Measurements from ENCODE around the gene FOXL3. TPM values are rescaled to one million over a fixed set of nuclear protein-coding genes. Genes with fewer than 3 reads are reported as not detected.

FOXL3 gene
- total RNA-seq, 1 experiment from 2014 or later: not detected

DNA sequence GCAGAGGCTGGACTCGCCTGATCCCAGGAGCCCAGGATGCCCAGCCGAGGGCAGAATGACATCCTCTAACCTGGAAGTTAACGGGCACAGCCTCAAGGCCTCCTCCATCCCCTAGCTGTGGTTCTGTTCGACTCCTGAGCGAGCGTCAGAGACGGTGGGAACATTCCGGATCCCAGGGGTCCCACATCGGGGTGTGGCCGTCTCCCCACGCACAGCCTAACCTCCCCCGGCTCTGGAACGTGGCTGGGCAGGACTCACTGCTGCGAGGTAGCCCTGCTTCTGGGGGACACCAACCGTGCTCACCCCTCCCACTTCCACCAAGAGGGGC, 8.4 kb downstream of the FOXL3 start (continued):
- TF ChIP-seq, protein P1, sequence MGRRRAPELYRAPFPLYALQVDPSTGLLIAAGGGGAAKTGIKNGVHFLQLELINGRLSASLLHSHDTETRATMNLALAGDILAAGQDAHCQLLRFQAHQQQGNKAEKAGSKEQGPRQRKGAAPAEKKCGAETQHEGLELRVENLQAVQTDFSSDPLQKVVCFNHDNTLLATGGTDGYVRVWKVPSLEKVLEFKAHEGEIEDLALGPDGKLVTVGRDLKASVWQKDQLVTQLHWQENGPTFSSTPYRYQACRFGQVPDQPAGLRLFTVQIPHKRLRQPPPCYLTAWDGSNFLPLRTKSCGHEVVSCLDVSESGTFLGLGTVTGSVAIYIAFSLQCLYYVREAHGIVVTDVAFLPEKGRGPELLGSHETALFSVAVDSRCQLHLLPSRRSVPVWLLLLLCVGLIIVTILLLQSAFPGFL (CRISPR knock-in tag; IDR thresholded peaks at IDR 0.05; ENCODE audit: borderline replicate concordance): no peak
- TF ChIP-seq, protein P2, sequence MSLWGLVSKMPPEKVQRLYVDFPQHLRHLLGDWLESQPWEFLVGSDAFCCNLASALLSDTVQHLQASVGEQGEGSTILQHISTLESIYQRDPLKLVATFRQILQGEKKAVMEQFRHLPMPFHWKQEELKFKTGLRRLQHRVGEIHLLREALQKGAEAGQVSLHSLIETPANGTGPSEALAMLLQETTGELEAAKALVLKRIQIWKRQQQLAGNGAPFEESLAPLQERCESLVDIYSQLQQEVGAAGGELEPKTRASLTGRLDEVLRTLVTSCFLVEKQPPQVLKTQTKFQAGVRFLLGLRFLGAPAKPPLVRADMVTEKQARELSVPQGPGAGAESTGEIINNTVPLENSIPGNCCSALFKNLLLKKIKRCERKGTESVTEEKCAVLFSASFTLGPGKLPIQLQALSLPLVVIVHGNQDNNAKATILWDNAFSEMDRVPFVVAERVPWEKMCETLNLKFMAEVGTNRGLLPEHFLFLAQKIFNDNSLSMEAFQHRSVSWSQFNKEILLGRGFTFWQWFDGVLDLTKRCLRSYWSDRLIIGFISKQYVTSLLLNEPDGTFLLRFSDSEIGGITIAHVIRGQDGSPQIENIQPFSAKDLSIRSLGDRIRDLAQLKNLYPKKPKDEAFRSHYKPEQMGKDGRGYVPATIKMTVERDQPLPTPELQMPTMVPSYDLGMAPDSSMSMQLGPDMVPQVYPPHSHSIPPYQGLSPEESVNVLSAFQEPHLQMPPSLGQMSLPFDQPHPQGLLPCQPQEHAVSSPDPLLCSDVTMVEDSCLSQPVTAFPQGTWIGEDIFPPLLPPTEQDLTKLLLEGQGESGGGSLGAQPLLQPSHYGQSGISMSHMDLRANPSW (CRISPR knock-in tag; conservative IDR thresholded peaks at IDR 0.05; ENCODE audit: low read depth): no peak
- TF ChIP-seq EMX1 (CRISPR knock-in tag; IDR thresholded peaks at IDR 0.05): no peak
- no peak for TF ChIP-seq ELF4 (CRISPR knock-in tag; IDR thresholded peaks at IDR 0.05; ENCODE audit: low read depth)
- TF ChIP-seq OVOL2 (CRISPR knock-in tag; IDR thresholded peaks at IDR 0.05; ENCODE audit: borderline replicate concordance): no peak
- no peak for TF ChIP-seq JUN (CRISPR knock-in tag; IDR thresholded peaks at IDR 0.05)
- TF ChIP-seq MXD4 (CRISPR knock-in tag; IDR thresholded peaks at IDR 0.05; ENCODE audit: borderline replicate concordance): no peak
- TF ChIP-seq, protein P3, sequence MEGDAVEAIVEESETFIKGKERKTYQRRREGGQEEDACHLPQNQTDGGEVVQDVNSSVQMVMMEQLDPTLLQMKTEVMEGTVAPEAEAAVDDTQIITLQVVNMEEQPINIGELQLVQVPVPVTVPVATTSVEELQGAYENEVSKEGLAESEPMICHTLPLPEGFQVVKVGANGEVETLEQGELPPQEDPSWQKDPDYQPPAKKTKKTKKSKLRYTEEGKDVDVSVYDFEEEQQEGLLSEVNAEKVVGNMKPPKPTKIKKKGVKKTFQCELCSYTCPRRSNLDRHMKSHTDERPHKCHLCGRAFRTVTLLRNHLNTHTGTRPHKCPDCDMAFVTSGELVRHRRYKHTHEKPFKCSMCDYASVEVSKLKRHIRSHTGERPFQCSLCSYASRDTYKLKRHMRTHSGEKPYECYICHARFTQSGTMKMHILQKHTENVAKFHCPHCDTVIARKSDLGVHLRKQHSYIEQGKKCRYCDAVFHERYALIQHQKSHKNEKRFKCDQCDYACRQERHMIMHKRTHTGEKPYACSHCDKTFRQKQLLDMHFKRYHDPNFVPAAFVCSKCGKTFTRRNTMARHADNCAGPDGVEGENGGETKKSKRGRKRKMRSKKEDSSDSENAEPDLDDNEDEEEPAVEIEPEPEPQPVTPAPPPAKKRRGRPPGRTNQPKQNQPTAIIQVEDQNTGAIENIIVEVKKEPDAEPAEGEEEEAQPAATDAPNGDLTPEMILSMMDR (IDR thresholded peaks at IDR 0.05): no peak
- no peak for TF ChIP-seq ZNF121 (CRISPR knock-in tag; IDR thresholded peaks at IDR 0.05)

DNA sequence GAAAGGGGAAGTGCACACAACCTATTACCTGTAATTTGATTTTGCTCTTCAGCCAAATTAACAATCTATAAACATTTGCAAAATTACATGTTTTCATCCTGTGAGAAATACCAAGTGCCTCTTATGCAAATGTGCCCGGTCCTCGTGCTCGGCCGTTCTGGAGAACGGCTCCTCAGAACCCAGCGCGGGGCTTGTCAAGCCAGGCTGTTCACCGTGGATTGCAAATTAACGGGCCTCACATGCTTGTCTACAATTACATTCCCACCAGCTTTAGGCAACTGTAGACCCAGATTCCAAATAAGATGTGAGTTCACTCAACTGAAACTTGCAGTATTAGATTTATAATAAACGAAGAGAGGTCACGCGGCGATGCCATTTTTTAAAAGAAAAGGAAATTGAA, 8.8 kb downstream of the FOXL3 start:
- ChIA-PET CTCF (interaction anchor here (0.5 kb wide), 1 partner anchor 34 kb away, joined by 3 read pairs; no protein-coding TSS in a partner anchor), POLR2A (no interaction called here)
- H3K9me3 Mint-ChIP-seq: no peaks in the 10 kb centered on the region
- H3K36me3 Mint-ChIP-seq: no peaks in the 10 kb centered on the region
- no peak overlapping the region for H3K4me3 Mint-ChIP-seq
- no peaks in the 10 kb centered on the region for H3K4me1 Mint-ChIP-seq
- DNase-seq (ENCODE audit: low spot score): no peak
- no peak for ATAC-seq
- H3K27me3 Mint-ChIP-seq (ENCODE audit: low read depth): no peaks in the 10 kb centered on the region
- no peak overlapping the region for H3K27ac Mint-ChIP-seq
- TF ChIP-seq MXD4 (CRISPR knock-in tag; IDR thresholded peaks at IDR 0.05; ENCODE audit: borderline replicate concordance): no peak
- no peak for TF ChIP-seq CREM (CRISPR knock-in tag; IDR thresholded peaks at IDR 0.05)
- no peak for TF ChIP-seq SMAD4 (CRISPR knock-in tag; IDR thresholded peaks at IDR 0.05)
- TF ChIP-seq KAT7 (CRISPR knock-in tag; IDR thresholded peaks at IDR 0.05; ENCODE audit: borderline replicate concordance): no peak
- no peak for TF ChIP-seq SP1 (CRISPR knock-in tag; conservative IDR thresholded peaks at IDR 0.05)
- TF ChIP-seq ZBTB21 (CRISPR knock-in tag; IDR thresholded peaks at IDR 0.05; ENCODE audit: borderline replicate concordance): no peak
- TF ChIP-seq, protein P4, sequence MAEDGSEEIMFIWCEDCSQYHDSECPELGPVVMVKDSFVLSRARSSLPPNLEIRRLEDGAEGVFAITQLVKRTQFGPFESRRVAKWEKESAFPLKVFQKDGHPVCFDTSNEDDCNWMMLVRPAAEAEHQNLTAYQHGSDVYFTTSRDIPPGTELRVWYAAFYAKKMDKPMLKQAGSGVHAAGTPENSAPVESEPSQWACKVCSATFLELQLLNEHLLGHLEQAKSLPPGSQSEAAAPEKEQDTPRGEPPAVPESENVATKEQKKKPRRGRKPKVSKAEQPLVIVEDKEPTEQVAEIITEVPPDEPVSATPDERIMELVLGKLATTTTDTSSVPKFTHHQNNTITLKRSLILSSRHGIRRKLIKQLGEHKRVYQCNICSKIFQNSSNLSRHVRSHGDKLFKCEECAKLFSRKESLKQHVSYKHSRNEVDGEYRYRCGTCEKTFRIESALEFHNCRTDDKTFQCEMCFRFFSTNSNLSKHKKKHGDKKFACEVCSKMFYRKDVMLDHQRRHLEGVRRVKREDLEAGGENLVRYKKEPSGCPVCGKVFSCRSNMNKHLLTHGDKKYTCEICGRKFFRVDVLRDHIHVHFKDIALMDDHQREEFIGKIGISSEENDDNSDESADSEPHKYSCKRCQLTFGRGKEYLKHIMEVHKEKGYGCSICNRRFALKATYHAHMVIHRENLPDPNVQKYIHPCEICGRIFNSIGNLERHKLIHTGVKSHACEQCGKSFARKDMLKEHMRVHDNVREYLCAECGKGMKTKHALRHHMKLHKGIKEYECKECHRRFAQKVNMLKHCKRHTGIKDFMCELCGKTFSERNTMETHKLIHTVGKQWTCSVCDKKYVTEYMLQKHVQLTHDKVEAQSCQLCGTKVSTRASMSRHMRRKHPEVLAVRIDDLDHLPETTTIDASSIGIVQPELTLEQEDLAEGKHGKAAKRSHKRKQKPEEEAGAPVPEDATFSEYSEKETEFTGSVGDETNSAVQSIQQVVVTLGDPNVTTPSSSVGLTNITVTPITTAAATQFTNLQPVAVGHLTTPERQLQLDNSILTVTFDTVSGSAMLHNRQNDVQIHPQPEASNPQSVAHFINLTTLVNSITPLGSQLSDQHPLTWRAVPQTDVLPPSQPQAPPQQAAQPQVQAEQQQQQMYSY (CRISPR knock-in tag; IDR thresholded peaks at IDR 0.05): no peak
- no peak for TF ChIP-seq ZNF671 (CRISPR knock-in tag; IDR thresholded peaks at IDR 0.05)
- TF ChIP-seq, protein P3 (IDR thresholded peaks at IDR 0.05): no peak
- TF ChIP-seq ZNF263 (CRISPR knock-in tag; IDR thresholded peaks at IDR 0.05; ENCODE audit: low read depth): no peak
- no peak for TF ChIP-seq TCF7 (CRISPR knock-in tag; IDR thresholded peaks at IDR 0.05; ENCODE audit: low read depth)
- TF ChIP-seq GRHL2 (CRISPR knock-in tag; IDR thresholded peaks at IDR 0.05; ENCODE audit: insufficient replicate concordance, severe bottlenecking): no peak
- no peak for TF ChIP-seq NFYB (CRISPR knock-in tag; conservative IDR thresholded peaks at IDR 0.05; ENCODE audit: low read depth)
